SK-N-SH (cell line): ENCODE data around the gene KLRC3.

ENCODE experiments used
- CTCF ChIP-seq: fragments of 200-600 bp; sonication (generic); IDR thresholded peaks from 2 replicates; pipeline ENCODE4 v1.6.1; 2017; ENCODE audit warnings: antibody characterized with exemption, mild to moderate bottlenecking, moderate library complexity
- FOXJ3 ChIP-seq: sonication (generic); formaldehyde crosslinking; IDR thresholded peaks from 2 replicates; pipeline ENCODE4 v1.5.1; 2020; ENCODE audit warnings: mild to moderate bottlenecking, missing genetic modification reagents
- MAX ChIP-seq: IDR thresholded peaks from 2 replicates; pipeline ENCODE4 v1.4.0; 2012; ENCODE audit warnings: low read depth
- REST ChIP-seq: IDR thresholded peaks from 2 replicates; pipeline ENCODE4 v1.6.1; 2012; ENCODE audit warnings: mild to moderate bottlenecking, low read depth, low read length, moderate library complexity
- SIN3A ChIP-seq: IDR thresholded peaks from 2 replicates; pipeline ENCODE4 v1.6.1; 2012; ENCODE audit warnings: low read depth, mild to moderate bottlenecking, low read length, moderate library complexity, borderline replicate concordance
- TCF12 ChIP-seq: IDR thresholded peaks from 2 replicates; pipeline ENCODE4 v1.4.0; 2012

GRCh38 chr12:10448236-10448635 is 27.8 kb upstream of the KLRC3 start:
- no peak for TF ChIP-seq SIN3A
- no peak for TF ChIP-seq CTCF
- no peak for TF ChIP-seq REST
- no peak for TF ChIP-seq TCF12
- TF ChIP-seq FOXJ3 (CRISPR knock-in tag): no peak
- no peak for TF ChIP-seq MAX
